ENCODE data around the gene HACL1.

Gene HACL1

DNA sequence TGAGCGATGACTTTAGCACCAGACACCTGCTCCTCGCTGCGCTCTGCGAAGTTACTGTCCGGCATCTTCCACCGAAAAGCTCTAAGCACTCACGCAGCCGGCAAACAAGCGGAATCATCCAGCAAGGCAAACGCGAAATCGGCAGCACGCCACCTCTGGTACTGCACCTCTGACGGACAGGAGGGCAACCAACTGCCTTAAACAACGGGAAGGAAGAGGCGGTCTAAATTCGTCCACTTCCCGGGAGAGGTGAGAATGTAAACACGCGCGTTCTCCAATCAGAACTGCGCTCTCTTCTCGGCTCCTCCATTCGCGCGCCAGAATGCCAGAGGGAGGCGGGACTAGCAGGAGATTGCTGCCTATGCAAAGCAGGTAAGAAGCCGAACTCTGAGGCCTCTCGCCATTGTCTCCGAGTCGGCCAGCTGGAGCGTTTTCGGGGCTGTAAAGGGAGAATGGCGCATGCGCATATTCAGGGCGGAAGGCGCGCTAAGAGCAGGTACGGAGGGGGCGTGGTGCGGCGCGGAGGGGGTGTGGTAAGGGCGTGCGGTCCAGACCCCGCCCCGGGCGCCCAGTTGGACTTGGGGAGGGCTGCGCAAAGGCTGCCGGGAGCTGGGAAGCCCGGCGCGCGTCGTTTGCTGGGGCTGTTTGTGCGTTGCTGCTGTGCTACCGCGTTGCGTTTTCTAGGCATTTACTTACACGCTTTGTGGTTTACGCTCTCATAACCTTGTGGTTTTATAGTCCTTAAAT, at the start of gene HACL1, which contains the start of gene BTD:
Gene HACL1, minus strand, starts transcription at position 171 of the 747 bp plus-strand sequence. Its CDS starts 106 bp downstream, at position 65.
Gene BTD, plus strand, starts transcription at position 347 of the 747 bp plus-strand sequence. CDS start 33,695 bp downstream, outside the sequence.
- DNase-seq (ENCODE audit: low spot score): peak; percentile 93

DNA sequence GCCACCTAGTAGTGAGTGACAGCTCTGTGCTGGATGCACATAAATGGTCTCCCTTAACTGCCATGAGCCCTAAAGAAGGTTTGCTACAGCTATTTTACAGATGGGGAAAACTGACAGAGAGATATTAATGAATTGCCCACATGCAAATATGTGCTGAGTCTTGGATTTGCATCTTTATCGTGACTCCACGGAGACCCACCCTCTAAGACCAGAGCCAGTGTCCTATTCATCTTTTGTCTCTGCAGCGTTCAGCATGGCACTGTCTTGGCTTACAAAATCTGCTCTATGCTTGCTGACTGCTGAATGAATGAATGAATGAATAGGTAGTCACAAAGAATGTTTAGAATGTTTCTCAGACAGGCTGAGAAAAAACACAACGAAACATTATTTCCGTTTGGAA, 48.5 kb upstream of the HACL1 start:
- no peak for DNase-seq (ENCODE audit: low spot score)

DNA sequence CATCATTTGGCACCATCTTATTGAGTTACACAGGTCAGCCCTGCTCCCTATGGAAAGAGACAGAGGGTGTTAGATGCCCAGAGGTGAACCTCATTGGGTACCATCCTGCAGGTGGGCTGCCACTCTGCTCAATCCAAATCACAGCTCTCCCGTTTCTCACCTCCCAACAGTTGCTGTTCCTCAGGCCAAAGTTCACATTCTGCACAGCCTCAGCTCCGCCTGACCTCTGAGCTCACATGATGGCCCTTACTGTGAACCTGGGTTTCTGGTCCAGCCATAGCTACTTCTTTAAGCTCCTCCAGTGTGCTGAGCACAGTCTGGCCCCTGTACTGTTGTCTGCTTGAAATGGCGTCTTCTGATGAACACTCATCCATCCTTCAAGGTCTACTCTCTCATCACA, 48.0 kb upstream of the HACL1 start:
- DNase-seq (ENCODE audit: low spot score): no peak

DNA sequence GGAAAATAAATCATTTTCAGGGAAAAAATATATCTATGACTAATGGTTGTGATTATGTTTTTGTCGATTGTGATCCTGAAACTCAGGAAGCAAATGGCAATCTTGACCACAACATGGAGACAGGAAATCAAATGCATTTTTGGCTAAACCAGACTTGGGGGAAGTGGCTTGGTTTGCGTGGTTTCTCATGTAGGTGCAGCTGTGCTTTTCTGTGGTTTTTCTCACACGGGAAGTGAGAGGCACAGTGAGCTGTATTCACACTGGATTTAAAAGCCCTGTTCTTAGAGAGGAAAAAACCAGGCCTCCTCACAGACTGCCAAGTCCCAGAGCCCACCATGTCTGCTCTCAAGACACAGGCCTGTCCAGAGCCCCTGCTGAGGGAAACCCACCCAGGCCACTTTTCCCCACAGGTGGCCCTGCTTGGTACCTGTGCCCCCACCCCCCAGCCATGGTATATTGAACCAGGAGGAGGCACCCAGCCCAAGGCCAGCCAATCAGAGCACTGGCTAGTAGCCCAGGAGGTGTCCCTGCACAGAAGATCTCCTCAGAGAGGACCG, 46.3 kb upstream of the HACL1 start:
- no peak for DNase-seq (ENCODE audit: low spot score)

DNA sequence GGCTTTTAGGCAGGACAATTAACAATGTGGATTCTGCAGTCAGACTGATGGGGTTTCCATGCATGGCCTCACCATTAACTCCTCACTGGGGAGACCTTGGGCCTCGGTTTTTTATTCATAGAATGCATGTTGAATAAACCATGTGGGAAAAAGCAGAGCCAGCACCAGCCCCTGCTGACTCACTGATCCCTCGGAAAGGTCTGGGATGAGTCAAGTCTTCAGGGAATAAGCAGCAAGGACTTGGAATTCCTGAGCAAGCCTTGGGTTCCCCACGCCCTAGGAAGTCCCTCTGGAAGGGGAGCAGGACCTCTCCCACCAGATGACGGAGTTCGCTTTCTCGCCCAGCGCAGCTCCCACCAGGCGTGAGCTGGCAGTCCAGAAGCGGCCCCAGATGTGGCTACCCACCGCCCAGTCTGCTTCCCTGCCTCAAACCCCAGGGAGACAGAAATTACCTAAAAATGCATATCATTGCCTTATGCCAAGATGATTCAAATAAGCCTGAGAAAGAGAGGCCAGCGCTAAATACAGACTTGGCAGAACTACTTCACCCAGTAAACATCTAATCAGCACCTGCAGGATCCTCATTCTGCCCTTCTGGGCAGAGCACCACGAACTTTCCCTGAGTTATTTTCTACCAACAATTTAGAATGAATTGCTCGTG, 45.6 kb upstream of the HACL1 start:
- no peak for DNase-seq (ENCODE audit: low spot score)

DNA sequence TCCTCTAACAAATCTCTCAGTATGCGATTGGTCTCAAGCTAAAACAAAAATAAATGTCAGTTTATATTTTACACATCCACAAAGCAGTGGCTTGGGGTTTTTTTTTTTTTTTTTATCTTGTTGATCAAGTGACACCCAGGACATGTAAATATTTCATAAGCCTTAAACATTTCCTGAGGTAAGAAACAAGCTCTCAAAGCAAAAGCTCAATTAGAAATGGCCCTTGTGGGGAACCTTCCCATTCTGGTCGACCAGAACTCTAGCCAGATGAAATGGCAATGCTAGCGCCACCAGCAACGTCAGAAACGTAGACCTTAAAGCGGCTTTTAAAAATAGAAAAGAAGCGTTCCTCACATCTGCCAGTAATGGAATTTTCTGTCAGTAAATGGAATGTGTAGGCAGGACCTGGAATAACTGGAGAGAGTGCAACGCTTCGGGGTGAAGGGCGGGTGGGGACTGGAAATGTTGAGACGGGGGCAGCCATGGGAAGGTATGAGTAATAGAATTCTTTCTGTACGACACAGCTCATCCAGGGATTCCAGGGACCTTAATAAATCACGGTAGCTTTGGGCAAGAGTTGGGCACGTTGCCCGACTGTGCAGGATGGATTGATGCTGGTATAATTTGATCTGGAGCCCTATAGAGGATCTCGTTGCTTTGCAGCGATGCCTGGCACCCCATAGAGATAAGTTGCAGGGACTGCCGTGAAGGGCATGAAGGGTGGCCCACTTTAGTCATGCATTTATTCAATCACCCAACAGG, 44.6 kb upstream of the HACL1 start:
- DNase-seq (ENCODE audit: low spot score): no peak

DNA sequence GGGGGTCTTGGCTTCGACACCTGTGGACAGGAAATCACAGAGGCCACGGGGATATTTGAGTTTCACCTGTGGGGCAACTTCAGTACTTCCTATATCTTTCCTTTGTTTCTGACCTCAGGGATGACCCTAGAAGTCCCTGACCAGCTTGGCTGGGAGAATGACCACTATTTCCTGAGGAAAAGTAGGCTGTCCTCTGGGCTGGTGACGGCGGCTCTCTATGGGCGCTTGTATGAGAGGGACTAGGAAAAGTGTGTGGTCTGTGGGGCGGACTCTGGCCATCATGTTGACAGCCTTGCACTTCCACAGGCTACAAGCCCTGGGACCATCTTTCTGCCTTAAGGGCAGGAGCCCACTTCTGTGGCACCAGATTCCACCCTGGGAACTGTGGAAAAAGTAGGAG, 43.9 kb upstream of the HACL1 start:
- no peak for DNase-seq (ENCODE audit: low spot score)

DNA sequence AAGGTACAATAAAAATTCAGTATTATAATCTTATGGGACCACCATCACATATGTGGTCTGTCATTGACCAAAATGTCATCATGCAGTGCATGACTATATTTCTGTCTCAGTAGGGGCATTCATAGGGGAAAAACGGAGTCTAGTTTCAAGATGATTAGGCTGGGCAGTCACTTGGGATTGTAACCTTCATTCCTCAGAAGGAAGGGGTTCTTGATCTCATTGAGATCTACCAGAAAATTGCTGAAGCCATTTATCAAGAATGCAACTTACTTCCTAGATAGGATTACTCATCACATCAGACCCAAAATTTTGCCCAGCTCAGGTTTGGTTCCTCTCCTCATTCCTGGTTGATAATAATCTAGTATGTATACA, 37.5 kb upstream of the HACL1 start:
- DNase-seq (ENCODE audit: low spot score): no peak

DNA sequence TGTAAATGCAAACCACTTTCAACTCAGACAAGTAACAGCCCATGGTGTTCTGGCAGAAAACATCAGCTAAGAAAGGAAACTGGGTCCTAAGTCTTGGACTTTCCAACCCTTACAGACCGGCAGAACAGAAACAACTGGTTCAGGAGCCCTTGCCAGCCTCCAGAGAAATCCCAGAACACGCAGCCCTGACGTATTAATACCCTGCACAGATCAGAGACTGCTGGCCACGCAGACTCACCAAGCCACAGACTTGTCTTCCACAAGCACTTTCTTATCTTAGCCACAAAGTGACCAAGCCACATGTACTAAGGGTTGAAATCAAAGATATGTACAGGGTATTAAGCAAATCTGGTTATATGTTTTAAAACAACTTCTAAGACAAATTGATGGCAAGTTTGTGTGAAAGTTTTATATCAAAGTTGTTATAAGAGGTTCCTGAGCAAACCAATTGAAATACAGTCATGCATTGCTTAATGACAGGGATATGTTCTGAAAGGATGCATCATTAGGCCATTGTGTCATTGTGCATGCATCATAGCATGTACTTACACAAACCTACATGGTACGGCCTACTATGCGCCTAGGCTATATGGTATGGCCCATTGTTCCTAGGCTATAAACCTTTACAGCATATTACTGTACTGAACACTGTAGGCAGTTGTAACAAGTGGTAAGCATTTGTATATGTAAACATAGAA, 37.0 kb upstream of the HACL1 start:
- no peak for DNase-seq (ENCODE audit: low spot score)

DNA sequence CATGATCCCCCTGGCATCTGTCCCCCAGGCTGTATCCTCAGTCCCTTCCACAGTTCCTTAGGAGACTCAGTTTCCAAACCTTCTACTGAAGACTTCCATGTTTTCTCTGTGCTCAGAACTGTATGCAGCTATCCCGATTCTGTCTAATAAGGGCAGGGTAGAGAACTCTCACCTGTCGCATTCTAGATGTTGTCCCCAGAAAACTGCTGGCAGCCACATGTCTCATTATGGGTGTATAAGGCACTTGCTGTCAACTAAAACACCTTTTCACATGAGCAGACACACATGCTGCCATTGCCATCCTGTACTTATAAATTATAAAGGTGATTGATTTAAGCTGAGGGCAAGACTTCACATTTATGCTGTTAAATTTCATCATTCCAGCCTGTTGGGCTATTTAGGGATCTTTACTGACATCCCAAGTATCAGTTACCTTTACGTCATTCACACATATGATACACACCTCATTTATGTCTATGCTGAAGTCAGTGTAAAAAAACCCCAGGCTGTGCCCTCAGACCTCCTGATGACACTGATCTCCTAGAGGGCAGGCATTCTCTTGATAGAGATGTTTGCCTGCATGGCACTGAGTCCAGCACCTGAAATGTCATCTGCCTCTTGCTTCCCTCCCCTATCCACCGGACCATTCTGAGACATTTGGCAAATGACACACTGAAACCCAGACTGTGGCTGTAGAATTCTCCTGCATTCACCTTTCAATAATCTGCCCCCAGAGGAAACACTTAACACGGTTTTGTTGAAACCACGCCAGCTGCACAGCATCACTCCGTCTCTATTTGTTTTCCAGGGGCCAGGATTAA, 36.0 kb upstream of the HACL1 start:
- no peak for DNase-seq (ENCODE audit: low spot score)

DNA sequence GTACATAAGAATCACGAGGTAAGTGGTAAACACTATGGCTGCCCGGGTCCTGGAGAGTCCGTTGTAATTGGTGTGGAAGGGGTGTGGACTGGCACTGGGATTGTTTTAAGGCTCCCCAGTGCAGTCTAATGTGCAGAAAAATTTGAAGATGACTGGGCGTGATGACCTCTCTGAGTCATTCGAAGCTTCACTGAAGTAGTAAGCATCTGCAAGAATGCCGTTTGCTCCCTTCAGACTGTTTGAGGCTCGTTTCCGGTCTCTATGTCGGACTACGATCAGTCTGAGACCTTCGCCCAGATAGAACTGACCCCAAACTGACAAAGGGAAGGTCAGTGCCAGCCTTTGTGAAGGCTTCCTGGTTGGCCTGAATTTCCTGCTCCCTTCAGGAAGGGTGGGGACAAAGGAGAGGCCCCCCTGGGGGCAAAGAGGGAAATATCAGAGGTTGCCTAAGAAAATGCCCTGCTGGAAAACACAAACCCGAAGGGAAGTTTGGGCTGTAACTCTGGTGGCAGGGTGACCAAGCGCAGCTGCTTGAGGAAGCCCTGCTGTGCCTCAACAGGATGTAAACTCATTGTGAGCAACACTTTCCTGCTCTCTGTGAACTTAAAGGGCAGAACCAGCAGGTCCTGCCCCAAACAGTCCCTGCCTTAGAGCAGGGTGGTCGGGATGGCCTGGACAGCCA, 34.8 kb upstream of the HACL1 start:
- peak; percentile 30 for DNase-seq (ENCODE audit: low spot score)

DNA sequence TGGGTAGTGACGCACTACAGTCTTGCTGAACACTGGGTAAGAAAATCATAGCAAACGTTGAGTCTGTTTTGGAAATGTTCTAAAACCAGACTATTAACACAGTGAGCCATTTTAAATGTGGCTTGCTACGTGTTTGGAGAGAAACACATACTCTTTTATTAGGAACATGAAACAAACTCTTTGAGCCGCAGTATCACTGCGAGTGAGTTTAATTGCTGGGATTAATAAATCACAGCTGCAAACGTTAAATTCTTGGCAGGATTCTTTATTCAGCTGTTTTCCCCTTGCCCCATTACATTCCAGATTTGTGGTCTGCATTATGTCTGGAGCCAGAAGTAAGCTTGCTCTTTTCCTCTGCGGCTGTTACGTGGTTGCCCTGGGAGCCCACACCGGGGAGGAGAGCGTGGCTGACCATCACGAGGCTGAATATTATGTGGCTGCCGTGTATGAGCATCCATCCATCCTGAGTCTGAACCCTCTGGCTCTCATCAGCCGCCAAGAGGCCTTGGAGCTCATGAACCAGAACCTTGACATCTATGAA, 33.8 kb upstream of the HACL1 start:
- DNase-seq (ENCODE audit: low spot score): no peak

DNA sequence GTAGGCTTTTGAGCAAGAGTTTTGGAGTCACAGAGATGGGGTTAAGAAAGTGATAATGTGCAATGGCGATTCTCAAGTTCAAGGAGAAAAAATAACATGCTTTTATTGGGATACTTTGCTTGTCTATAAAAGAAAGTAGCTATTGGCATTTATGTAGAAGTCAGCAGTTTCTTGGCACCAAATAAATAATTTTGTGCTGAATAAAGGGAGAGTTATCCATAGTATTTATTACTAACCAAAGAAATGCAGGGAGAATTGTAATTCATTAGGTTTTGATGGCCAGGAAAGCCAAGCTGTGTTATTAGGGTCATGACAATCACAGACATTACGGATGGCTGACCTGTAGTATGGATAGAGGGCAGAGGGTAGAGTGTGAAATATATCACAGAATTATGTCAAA, 33.3 kb upstream of the HACL1 start:
- no peak for DNase-seq (ENCODE audit: low spot score)

DNA sequence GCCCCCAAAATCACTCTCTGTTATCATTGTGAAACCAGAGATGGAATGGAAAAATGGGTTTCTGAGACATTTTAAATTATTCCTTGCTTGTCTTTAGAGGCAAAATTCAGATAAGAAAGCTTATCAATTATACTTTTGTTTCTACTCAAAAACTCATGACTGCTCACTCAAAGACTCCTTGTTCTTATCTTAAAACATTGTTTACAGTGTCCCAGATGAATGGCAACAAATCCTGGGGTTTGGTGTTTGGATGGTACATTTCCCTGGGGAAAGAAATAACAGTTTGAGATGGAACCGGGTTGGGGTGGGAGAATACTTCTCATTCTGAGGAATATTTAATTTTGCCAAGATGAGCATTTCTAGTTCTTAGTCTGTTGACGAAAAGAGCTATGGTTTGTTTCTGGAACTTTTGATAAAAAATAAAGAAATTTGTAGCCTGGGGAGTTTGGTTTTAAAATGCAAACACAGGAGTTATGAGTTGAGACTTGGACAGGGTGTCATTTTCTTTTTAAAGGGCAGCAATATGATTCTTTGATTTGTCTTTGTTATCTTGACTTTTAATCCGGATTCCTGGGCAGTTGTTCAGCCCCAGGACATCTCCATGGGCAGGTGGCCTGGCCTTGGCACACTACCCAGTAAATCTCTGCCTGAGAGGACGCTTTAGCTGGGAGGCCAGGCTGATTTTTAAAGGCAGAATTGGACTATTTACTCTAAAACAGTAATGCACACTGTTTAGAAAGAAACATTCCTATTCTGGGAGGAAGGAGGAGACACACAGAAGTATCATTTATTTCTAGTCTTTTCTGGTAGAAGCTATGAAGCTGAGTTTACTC, 32.6 kb upstream of the HACL1 start:
- no peak for DNase-seq (ENCODE audit: low spot score)

DNA sequence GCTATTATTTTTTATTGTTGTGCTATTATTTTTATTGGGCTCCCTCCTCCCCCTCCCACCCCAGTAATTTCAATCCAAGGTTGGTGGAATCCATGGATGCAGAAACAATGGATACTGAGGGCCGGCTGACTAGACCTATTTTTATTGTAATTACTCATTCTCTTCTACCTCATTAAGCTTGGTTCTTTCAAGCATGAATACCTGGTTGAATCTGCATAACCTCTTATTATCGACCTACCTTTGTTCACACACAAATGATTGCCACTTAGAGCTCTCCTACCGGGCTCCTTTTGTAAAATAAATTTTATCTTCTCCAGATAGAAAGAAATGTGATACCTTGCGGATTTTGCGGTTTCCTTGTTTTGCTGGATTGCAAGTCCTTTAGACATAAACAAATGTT, 31.8 kb upstream of the HACL1 start:
- DNase-seq (ENCODE audit: low spot score): no peak

DNA sequence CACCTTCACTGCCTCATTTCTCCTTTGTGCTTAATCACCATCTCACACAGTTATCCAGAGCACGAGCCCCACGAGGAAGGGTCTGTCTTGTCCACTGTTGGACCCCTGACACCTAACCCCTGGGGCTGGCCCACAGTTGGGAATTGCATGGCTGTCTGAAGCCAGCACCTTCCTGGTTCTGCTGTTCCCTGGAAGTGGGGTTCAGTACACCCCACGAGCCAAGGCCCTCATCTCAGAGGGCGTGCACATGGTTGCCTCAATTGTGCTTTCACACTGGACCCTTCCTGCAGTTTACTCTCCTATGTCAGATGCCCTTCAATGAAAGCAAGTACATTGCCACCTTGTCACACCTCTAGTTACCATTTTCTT, 30.8 kb upstream of the HACL1 start:
- DNase-seq (ENCODE audit: low spot score): no peak

DNA sequence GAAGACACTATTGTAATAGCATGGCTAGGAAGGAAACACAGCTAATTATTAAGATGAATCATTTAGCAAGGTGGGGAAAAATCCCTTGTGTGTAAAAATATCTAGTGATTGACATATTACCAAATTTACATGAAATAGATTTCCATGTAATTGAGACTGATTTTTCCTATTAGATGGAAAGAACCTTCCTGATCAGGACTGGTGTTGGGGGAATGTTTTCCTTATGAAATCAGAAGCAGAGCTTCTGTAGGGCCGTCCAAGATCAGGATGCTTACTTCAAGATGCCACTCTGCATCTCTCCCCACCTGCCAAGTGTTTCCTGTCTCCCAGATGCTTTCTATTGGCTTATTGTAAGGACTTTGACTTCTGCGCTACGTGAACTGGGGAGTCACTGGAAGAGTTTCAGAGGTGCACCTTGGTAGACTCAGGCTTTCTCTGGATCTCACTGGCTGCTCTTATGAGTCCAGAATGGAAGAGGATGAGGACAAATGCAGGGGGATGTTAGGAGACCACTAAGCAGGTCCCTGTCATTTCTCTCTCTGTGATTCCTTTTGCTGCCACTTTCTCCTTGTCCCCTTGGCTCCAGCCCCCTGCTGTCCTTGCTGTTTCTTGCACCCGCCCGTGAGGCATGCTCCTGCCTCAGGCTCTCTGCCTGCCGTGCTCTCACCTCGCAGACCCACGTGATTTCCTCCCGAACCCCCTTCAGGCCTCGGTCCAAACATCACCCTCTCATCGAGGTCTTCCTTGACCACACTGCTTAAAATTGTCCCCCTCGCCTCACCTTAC, 30.2 kb upstream of the HACL1 start:
- DNase-seq (ENCODE audit: low spot score): no peak

DNA sequence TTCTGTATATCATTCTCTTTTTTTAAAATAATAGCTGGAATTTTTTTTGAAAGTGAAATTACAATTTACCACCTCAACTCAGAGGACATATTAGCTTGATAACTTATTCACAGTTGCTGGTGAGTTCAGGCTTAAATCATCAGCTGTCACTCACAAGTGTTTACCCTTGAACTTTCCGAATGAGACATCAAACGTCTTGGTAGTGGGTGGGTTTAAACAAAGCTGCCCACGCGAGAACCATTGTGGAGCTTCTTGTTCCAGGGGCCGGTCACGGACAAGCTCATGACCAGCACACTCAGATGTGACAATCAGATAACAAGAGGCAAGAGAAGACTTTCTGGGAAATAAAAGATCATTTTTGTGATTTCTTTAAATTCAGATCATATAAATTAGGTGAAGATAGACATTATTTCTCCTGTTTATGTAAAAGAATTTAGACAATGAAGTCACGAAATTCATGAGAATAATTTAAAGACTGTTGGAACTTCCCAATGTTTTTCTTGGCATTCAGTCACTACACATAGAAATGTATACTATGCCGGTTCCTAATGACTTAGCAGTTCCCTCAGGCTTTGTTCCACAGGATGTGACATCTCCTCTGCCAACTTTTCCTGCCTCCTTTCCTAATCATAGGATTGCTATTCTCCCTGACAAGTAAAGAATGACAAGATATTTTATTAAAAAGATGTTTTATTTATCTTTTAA, 29.4 kb upstream of the HACL1 start:
- DNase-seq (ENCODE audit: low spot score): no peak
